Measurements from ENCODE around the gene HCFC1.

The HCFC1 gene

DNA sequence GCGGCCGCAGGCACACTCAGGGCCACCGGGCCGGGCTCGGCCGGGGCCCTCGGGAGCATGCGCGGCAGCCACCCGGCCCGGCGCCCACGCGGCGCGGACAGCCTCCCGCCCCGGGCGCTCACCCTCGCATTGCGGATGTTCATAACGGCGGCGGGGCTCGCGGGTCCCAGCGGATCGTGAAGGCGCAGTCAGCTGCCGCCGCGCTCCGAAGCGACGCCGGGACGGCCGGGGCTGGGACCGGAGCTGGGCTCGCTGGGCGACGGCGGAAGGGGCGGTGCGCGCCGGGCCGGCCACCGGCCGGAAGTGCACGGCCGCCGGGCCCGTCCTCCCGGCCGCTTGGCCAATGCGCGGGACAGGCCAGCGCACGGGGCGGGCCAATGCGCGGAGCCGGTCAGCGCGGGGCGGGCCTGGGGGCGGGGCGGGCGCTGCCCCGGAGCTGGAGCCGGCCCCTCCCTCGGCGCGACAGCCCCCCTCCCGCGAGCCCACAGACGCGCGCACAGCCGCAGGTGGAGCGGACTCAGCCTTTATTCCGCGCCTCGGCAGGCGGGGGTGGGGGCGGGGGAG, 36.8 kb downstream of the HCFC1 start, which contains the start of gene NAA10:
Gene NAA10 (minus strand): TSS at position 276 of the 564 bp plus-strand sequence. CDS start 133 bp downstream, at position 143.
- H3K27ac ChIP-seq (ENCODE audit: low read depth, low read length): peak within 1 kb of the TSS; percentile 47
- no peaks in the 10 kb centered on the region for H3K9me3 ChIP-seq (ENCODE audit: control insufficient read depth, insufficient read depth, low read length)

DNA sequence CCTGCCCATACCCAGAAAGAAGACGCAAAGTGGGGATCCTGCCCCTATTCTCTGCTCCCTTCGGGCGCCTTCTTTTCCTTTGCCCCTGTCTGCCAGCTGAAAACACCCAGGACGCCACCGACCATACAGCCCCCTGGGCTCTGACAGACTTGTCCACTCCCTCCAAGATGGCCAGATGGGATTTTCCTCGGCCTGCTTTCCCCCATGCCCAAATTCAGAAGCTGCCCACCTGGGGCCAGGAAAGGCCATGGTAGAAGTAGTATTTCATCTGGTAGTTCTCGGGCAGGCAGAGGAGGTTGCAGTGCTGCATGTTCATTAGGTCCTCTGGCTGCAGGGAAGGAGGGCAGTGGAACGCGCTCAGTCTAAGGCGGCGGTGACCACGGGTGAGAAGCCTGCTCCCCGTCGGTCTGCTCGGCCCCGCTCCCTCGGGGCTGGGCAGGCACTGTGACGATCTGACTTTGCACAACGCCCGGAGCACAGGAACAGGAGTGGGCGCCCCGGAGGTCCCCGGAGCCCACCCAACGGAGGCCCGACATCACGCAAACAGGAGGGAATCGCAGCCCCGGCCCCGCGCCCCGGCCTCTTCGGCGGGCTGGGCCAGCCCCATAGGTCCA, 37.4 kb downstream of the HCFC1 start:
- Histone ChIP-seq H3K4me2 (ENCODE audit: low read length) (peak overlapping the region; percentile 81), H3K27ac (ENCODE audit: low read depth, low read length) (peak overlapping the region; percentile 47), H3F3A (ENCODE audit: control insufficient read depth, insufficient read depth) (no peaks in the 10 kb centered on the region), H3K9me3 (ENCODE audit: control insufficient read depth, insufficient read depth, low read length) (no peaks in the 10 kb centered on the region), H4K20me1 (ENCODE audit: control insufficient read depth, insufficient read depth, low read depth, low read length) (no peaks in the 10 kb centered on the region), H3K27me3 (ENCODE audit: control insufficient read depth, low read length) (no peaks in the 10 kb centered on the region), H3K4me1 (ENCODE audit: control insufficient read depth, low read length) (peaks cover 16% of the 10 kb centered on the region), H3K9me2 (replicated peaks; ENCODE audit: control insufficient read depth, low read length) (no peaks in the 10 kb centered on the region), H3K79me2 (ENCODE audit: control insufficient read depth, low read length) (peaks cover 29% of the 10 kb centered on the region), H3K4me3 (ENCODE audit: low read length) (peak overlapping the region; percentile 83), H3K36me3 (ENCODE audit: control insufficient read depth, low read length) (peaks cover 34% of the 10 kb centered on the region)
- TF ChIP-seq, protein P1, sequence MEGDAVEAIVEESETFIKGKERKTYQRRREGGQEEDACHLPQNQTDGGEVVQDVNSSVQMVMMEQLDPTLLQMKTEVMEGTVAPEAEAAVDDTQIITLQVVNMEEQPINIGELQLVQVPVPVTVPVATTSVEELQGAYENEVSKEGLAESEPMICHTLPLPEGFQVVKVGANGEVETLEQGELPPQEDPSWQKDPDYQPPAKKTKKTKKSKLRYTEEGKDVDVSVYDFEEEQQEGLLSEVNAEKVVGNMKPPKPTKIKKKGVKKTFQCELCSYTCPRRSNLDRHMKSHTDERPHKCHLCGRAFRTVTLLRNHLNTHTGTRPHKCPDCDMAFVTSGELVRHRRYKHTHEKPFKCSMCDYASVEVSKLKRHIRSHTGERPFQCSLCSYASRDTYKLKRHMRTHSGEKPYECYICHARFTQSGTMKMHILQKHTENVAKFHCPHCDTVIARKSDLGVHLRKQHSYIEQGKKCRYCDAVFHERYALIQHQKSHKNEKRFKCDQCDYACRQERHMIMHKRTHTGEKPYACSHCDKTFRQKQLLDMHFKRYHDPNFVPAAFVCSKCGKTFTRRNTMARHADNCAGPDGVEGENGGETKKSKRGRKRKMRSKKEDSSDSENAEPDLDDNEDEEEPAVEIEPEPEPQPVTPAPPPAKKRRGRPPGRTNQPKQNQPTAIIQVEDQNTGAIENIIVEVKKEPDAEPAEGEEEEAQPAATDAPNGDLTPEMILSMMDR (IDR thresholded peaks at IDR 0.05; ENCODE audit: low read depth, low read length, poor library complexity, severe bottlenecking): no peak
- TF ChIP-seq EZH2phosphoT487 (IDR thresholded peaks at IDR 0.05; ENCODE audit: borderline replicate concordance, low read length): no peak

More for the DNA sequence above, 36.8 kb downstream of the HCFC1 start, which contains the start of gene NAA10:
- peak within 1 kb of the TSS; percentile 84 for H3K4me2 ChIP-seq (ENCODE audit: low read length)
- H3K27me3 ChIP-seq (ENCODE audit: control insufficient read depth, low read length): no peaks in the 10 kb centered on the region
- peaks cover 31% of the 10 kb centered on the region for H3K36me3 ChIP-seq (ENCODE audit: control insufficient read depth, low read length)
- peaks cover 11% of the 10 kb centered on the region for H3K4me1 ChIP-seq (ENCODE audit: control insufficient read depth, low read length)
- H4K20me1 ChIP-seq (ENCODE audit: control insufficient read depth, insufficient read depth, low read depth, low read length): no peaks in the 10 kb centered on the region
- H3K4me3 ChIP-seq (ENCODE audit: low read length): peak within 1 kb of the TSS; percentile 83
- no peaks in the 10 kb centered on the region for H3K9me2 ChIP-seq (replicated peaks; ENCODE audit: control insufficient read depth, low read length)
- peaks cover 29% of the 10 kb centered on the region for H3K79me2 ChIP-seq (ENCODE audit: control insufficient read depth, low read length)
- H3F3A ChIP-seq (ENCODE audit: control insufficient read depth, insufficient read depth): no peaks in the 10 kb centered on the region
- TF ChIP-seq, protein P1 (IDR thresholded peaks at IDR 0.05; ENCODE audit: low read depth, low read length, poor library complexity, severe bottlenecking): no peak
- no peak for TF ChIP-seq EZH2phosphoT487 (IDR thresholded peaks at IDR 0.05; ENCODE audit: borderline replicate concordance, low read length)

DNA sequence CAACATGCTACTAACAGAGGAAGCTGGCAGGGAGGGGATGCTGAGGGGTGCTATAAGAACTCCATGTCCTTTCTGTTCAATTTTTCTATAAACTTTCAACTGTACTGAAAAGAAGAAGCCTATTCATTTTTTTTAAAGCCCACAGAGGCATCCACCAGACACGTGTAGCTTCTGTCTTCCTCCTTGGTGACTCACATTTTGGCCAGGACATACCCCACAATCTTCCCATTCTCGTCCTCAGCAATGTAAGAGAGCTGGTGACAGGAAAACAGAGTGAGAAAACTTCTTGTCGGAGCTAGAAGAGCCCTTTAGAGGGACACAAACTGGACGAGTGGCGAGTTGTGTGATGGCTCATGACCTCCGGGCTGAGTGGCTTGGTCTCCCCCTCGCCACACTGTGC, 37.9 kb downstream of the HCFC1 start:
- no peaks in the 10 kb centered on the region for H3K9me3 ChIP-seq (ENCODE audit: control insufficient read depth, insufficient read depth, low read length)
- H3K27ac ChIP-seq (ENCODE audit: low read depth, low read length): peak overlapping the region; percentile 47; the same call in 1 of the 2 replicates
- H4K20me1 ChIP-seq (ENCODE audit: control insufficient read depth, insufficient read depth, low read depth, low read length): no peaks in the 10 kb centered on the region
- H3K9me2 ChIP-seq (replicated peaks; ENCODE audit: control insufficient read depth, low read length): no peaks in the 10 kb centered on the region
- peaks cover 29% of the 10 kb centered on the region for H3K79me2 ChIP-seq (ENCODE audit: control insufficient read depth, low read length)
- no peaks in the 10 kb centered on the region for H3K27me3 ChIP-seq (ENCODE audit: control insufficient read depth, low read length)
- peaks cover 20% of the 10 kb centered on the region for H3K4me1 ChIP-seq (ENCODE audit: control insufficient read depth, low read length)
- H3K36me3 ChIP-seq (ENCODE audit: control insufficient read depth, low read length): peaks cover 35% of the 10 kb centered on the region
- TF ChIP-seq, protein P1 (IDR thresholded peaks at IDR 0.05; ENCODE audit: low read depth, low read length, poor library complexity, severe bottlenecking): no peak
- no peak for TF ChIP-seq EZH2phosphoT487 (IDR thresholded peaks at IDR 0.05; ENCODE audit: borderline replicate concordance, low read length)
- peak overlapping the region; percentile 81 for H3K4me2 ChIP-seq (ENCODE audit: low read length)
- H3K4me3 ChIP-seq (ENCODE audit: low read length): peak overlapping the region; percentile 83
- H3F3A ChIP-seq (ENCODE audit: control insufficient read depth, insufficient read depth): 0 out of 2 replicates have a peak, but pooled peaks cover 2% of the 10 kb centered on the region
